ENCODE results near the gene SEC61A2. TPM values are rescaled to one million over a fixed set of nuclear protein-coding genes. Genes with fewer than 3 reads are reported as not detected.

SEC61A2 gene
- total RNA-seq, 1 donor from 2014 or later, result 8.2 TPM

- no peak overlapping the region for H3K27ac Mint-ChIP-seq (ENCODE audit: unreplicated experiment)
These were observed 28.6 kb downstream of the SEC61A2 start for GRCh38 chr10:12158111-12158510.

GRCh38 chr10:12160664-12161063 is 31.2 kb downstream of the SEC61A2 start:
- H3K27ac Mint-ChIP-seq (ENCODE audit: unreplicated experiment), result no peak overlapping the region

More at GRCh38 chr10:12158111-12158510, 28.6 kb downstream of the SEC61A2 start:
- no peak overlapping the region for H3K4me3 Mint-ChIP-seq (ENCODE audit: unreplicated experiment)
- H3K36me3 Mint-ChIP-seq (ENCODE audit: low read depth), result peaks cover 18% of the 10 kb centered on the region
- DNase-seq (ENCODE audit: low spot score), result no peak
- no peaks in the 10 kb centered on the region for H3K27me3 Mint-ChIP-seq (ENCODE audit: low read depth)
- H3K9me3 Mint-ChIP-seq (ENCODE audit: low read depth), result no peaks in the 10 kb centered on the region
- H3K4me1 Mint-ChIP-seq (ENCODE audit: low read depth), result peaks cover 2% of the 10 kb centered on the region
- no peak for TF ChIP-seq CTCF (IDR thresholded peaks at IDR 0.05)

DNA sequence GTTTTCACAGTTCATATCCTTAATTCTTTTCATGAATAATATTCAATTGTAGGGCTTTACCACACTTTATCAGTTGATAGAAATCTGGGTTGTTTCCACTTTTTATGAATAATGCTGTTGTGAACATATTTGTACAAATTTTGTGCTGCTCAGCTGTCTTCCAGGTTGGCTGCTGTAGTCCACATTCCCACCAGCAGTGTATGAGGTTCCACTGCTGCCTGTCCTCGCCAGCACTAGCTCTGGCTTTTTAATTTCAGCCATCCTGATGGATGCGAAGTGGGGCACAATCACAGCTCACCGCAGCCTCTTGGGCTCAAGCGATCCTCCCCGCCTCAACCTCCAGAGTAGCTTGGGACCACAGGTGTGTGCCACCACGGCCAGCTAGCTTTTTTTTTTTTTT is 33.5 kb downstream of the SEC61A2 start:
- no peaks in the 10 kb centered on the region for H3K27me3 Mint-ChIP-seq (ENCODE audit: low read depth)
- no peak overlapping the region for H3K27ac Mint-ChIP-seq (ENCODE audit: unreplicated experiment)
- H3K4me1 Mint-ChIP-seq (ENCODE audit: low read depth), result no peaks in the 10 kb centered on the region
- H3K9me3 Mint-ChIP-seq (ENCODE audit: low read depth), result no peaks in the 10 kb centered on the region
- no peak for DNase-seq (ENCODE audit: low spot score)
- no peak overlapping the region for H3K4me3 Mint-ChIP-seq (ENCODE audit: unreplicated experiment)
- peaks cover 16% of the 10 kb centered on the region for H3K36me3 Mint-ChIP-seq (ENCODE audit: low read depth)
- TF ChIP-seq CTCF (IDR thresholded peaks at IDR 0.05), result no peak

More at GRCh38 chr10:12160664-12161063, 31.2 kb downstream of the SEC61A2 start:
- Mint-ChIP-seq H3K27me3 (ENCODE audit: low read depth) (no peaks in the 10 kb centered on the region), H3K4me3 (ENCODE audit: unreplicated experiment) (no peak overlapping the region), H3K9me3 (ENCODE audit: low read depth) (no peaks in the 10 kb centered on the region), H3K36me3 (ENCODE audit: low read depth) (peaks cover 18% of the 10 kb centered on the region), H3K4me1 (ENCODE audit: low read depth) (no peaks in the 10 kb centered on the region)
- TF ChIP-seq CTCF (IDR thresholded peaks at IDR 0.05), result no peak
- DNase-seq (ENCODE audit: low spot score), result no peak

DNA sequence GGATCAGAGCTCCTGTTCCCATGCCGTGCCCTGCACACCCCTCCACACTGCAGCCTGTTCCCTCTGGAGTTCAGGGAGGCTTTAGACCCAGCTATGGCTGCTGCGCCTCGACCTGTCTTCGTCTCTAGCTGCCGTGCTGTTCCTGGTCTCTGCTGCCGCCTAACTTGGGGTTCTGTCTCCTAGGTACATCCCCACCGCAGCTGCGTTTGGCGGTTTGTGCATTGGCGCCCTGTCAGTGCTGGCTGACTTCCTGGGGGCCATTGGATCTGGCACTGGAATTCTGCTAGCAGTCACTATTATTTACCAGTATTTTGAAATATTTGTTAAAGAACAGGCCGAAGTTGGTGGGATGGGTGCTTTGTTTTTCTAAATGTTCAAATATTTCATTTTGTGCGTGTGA is 34.6 kb downstream of the SEC61A2 start:
- Mint-ChIP-seq H3K36me3 (ENCODE audit: low read depth) (peaks cover 15% of the 10 kb centered on the region), H3K4me1 (ENCODE audit: low read depth) (no peaks in the 10 kb centered on the region), H3K4me3 (ENCODE audit: unreplicated experiment) (no peak overlapping the region), H3K27me3 (ENCODE audit: low read depth) (no peaks in the 10 kb centered on the region), H3K9me3 (ENCODE audit: low read depth) (no peaks in the 10 kb centered on the region), H3K27ac (ENCODE audit: unreplicated experiment) (peak overlapping the region; percentile 28)
- DNase-seq (ENCODE audit: low spot score), result no peak
- no peak for TF ChIP-seq CTCF (IDR thresholded peaks at IDR 0.05)

GRCh38 chr10:12165036-12165435 is 35.6 kb downstream of the SEC61A2 start:
- Mint-ChIP-seq H3K9me3 (ENCODE audit: low read depth) (no peaks in the 10 kb centered on the region), H3K36me3 (ENCODE audit: low read depth) (peaks cover 19% of the 10 kb centered on the region), H3K4me1 (ENCODE audit: low read depth) (no peaks in the 10 kb centered on the region), H3K4me3 (ENCODE audit: unreplicated experiment) (no peak overlapping the region), H3K27me3 (ENCODE audit: low read depth) (no peaks in the 10 kb centered on the region), H3K27ac (ENCODE audit: unreplicated experiment) (no peak overlapping the region)
- no peak for DNase-seq (ENCODE audit: low spot score)
- no peak for TF ChIP-seq CTCF (IDR thresholded peaks at IDR 0.05)
